ENCODE measurements around the gene TNFAIP2.

The TNFAIP2 gene

GRCh38 chr14:103104654-103105452, 18.4 kb upstream of the TNFAIP2 start:
- peak; percentile 40 for DNase-seq (ENCODE audit: low read depth)
- peak; percentile 69 for TF ChIP-seq CTCF (conservative IDR thresholded peaks at IDR 0.05; ENCODE audit: control insufficient read depth, insufficient read depth, low read depth, low read length)
- no peak overlapping the region for H3K4me3 ChIP-seq (ENCODE audit: control insufficient read depth, low read depth, low read length)

GRCh38 chr14:103105580-103106150, 17.6 kb upstream of the TNFAIP2 start:
- no peak for TF ChIP-seq CTCF (conservative IDR thresholded peaks at IDR 0.05; ENCODE audit: control insufficient read depth, insufficient read depth, low read depth, low read length)
- no peak overlapping the region for H3K4me3 ChIP-seq (ENCODE audit: control insufficient read depth, low read depth, low read length)
- no peak for DNase-seq (ENCODE audit: low read depth)

GRCh38 chr14:103107455-103107854, 15.8 kb upstream of the TNFAIP2 start:
- no peak overlapping the region for H3K4me3 ChIP-seq (ENCODE audit: control insufficient read depth, low read depth, low read length)
- TF ChIP-seq CTCF (conservative IDR thresholded peaks at IDR 0.05; ENCODE audit: control insufficient read depth, insufficient read depth, low read depth, low read length), result no peak
- DNase-seq (ENCODE audit: low read depth), result no peak

- no peak for TF ChIP-seq CTCF (conservative IDR thresholded peaks at IDR 0.05; ENCODE audit: control insufficient read depth, insufficient read depth, low read depth, low read length)
Measured at GRCh38 chr14:103107941-103108748, 15.1 kb upstream of the TNFAIP2 start.

GRCh38 chr14:103108749-103109207, 14.5 kb upstream of the TNFAIP2 start:
- peak; percentile 54 for DNase-seq (ENCODE audit: low read depth)

More at GRCh38 chr14:103107941-103108748, 15.1 kb upstream of the TNFAIP2 start:
- no peak overlapping the region for H3K4me3 ChIP-seq (ENCODE audit: control insufficient read depth, low read depth, low read length)
- no peak for DNase-seq (ENCODE audit: low read depth)

More at GRCh38 chr14:103108749-103109207, 14.5 kb upstream of the TNFAIP2 start:
- TF ChIP-seq CTCF (conservative IDR thresholded peaks at IDR 0.05; ENCODE audit: control insufficient read depth, insufficient read depth, low read depth, low read length), result no peak
- no peak overlapping the region for H3K4me3 ChIP-seq (ENCODE audit: control insufficient read depth, low read depth, low read length)
